DND-41 (cell line): Measurements from ENCODE around the gene HSPA8.
A peak's percentile ranks its signal among the peaks of the same experiment; 100 is the strongest.

Experiments used
- ATAC-seq: fragments of 200-7000 bp; cut with Tn5 transposase; 3 replicates; pipeline ENCODE4 v1.9.1; 2021; ENCODE audit warnings: low read depth; ENCODE audit not compliant: insufficient read depth
- DNase-seq: peaks from one replicate; pipeline ENCODE4 v3.0.0-alpha.2; 2020
- H2AFZ ChIP-seq: 2 replicates; pipeline ENCODE4 v1.6.0; 2012; ENCODE audit warnings: low read depth, low read length
- H3K27ac ChIP-seq: 2 replicates; pipeline ENCODE4 v1.5.1; 2012; ENCODE audit warnings: low read length, inconsistent platforms
- H3K27me3 ChIP-seq: fragments of 200-600 bp; sonication (generic); 2 replicates; pipeline ENCODE4 v1.6.0; 2012; ENCODE audit warnings: low read length, mild to moderate bottlenecking, inconsistent platforms; ENCODE audit not compliant: insufficient read depth, poor library complexity
- H3K36me3 ChIP-seq: 2 replicates; pipeline ENCODE4 v1.5.1; 2012; ENCODE audit warnings: low read length, inconsistent platforms; ENCODE audit not compliant: insufficient read depth
- H3K4me1 ChIP-seq: 2 replicates; pipeline ENCODE4 v1.5.1; 2012; ENCODE audit warnings: mild to moderate bottlenecking, low read length; ENCODE audit not compliant: insufficient read depth
- H3K4me2 ChIP-seq: 2 replicates; pipeline ENCODE4 v1.6.0; 2012; ENCODE audit warnings: mild to moderate bottlenecking, moderate library complexity, low read length, inconsistent platforms; ENCODE audit not compliant: insufficient read depth
- H3K4me3 ChIP-seq, 2 experiments: fragments of 200-600 bp in 1 of 2; shearing (Covaris generic) in 1 of 2; 2 replicates each; pipeline ENCODE4 v1.5.1; 2012 to 2016; ENCODE audit warnings: inconsistent platforms in 2 of 2, low read length in 2 of 2, mild to moderate bottlenecking in 2 of 2, low read depth in 1 of 2, moderate library complexity in 1 of 2
- H3K79me2 ChIP-seq: 2 replicates; pipeline ENCODE4 v1.6.0; 2012; ENCODE audit warnings: low read length, inconsistent platforms; ENCODE audit not compliant: insufficient read depth
- H3K9ac ChIP-seq: 2 replicates; pipeline ENCODE4 v1.6.0; 2012; ENCODE audit warnings: low read depth, mild to moderate bottlenecking, inconsistent platforms, low read length, moderate library complexity
- H3K9me3 ChIP-seq: 2 replicates; pipeline ENCODE4 v1.5.1; 2012; ENCODE audit warnings: low read length, moderate library complexity, mild to moderate bottlenecking, inconsistent platforms; ENCODE audit not compliant: insufficient read depth, severe bottlenecking
- H4K20me1 ChIP-seq: 2 replicates; pipeline ENCODE4 v1.6.0; 2012; ENCODE audit warnings: low read length; ENCODE audit not compliant: insufficient read depth
- CTCF ChIP-seq: IDR thresholded peaks from 2 replicates; pipeline ENCODE4 v1.5.1; 2012; ENCODE audit warnings: borderline replicate concordance, low read length, moderate library complexity, mild to moderate bottlenecking; ENCODE audit not compliant: poor library complexity, severe bottlenecking; ENCODE audit errors: extremely low read depth
- EZH2 ChIP-seq: IDR thresholded peaks from 3 replicates; pipeline ENCODE4 v1.6.1; 2012; ENCODE audit warnings: borderline replicate concordance, low read depth, mild to moderate bottlenecking, moderate library complexity, low read length, inconsistent platforms; ENCODE audit not compliant: severe bottlenecking

HSPA8 gene

DNA sequence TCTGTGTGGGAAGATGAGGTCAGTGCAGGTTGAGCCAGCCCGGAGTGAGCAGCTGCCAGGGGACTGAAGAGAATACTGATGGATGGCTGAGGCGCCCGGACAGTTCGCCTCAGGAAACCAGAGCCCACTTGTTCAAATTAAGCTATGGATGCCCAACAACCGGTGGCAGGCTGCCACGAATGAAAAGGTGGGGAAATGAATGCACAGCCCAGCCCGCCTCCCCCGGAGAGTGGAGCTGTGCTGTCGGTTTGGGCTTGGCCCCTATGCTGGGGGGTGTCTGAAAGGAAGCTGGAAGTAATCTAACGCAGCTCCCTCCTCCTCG, 21.9 kb downstream of the HSPA8 start:
- no peaks in the 10 kb centered on the region for H3K4me1 ChIP-seq
- H4K20me1 ChIP-seq, result no peaks in the 10 kb centered on the region
- no peak overlapping the region for H2AFZ ChIP-seq
- no peaks in the 10 kb centered on the region for H3K9me3 ChIP-seq
- H3K27me3 ChIP-seq, result no peaks in the 10 kb centered on the region
- H3K27ac ChIP-seq, result no peak overlapping the region
- ATAC-seq, result no peak
- no peak overlapping the region for H3K9ac ChIP-seq
- no peak for TF ChIP-seq EZH2
- no peak for TF ChIP-seq CTCF
- no peak overlapping the region for H3K4me2 ChIP-seq
- no peaks in the 10 kb centered on the region for H3K79me2 ChIP-seq
- H3K4me3 ChIP-seq, result no peak overlapping the region
- no peak for DNase-seq
- no peaks in the 10 kb centered on the region for H3K36me3 ChIP-seq

- Histone ChIP-seq H3K36me3 (no peaks in the 10 kb centered on the region), H2AFZ (no peak overlapping the region), H3K79me2 (no peaks in the 10 kb centered on the region), H3K4me1 (no peaks in the 10 kb centered on the region), H4K20me1 (no peaks in the 10 kb centered on the region), H3K9me3 (no peaks in the 10 kb centered on the region), H3K4me2 (no peak overlapping the region), H3K27ac (no peak overlapping the region), H3K4me3 (no peak overlapping the region), H3K9ac (no peak overlapping the region), H3K27me3 (no peaks in the 10 kb centered on the region)
- TF ChIP-seq EZH2 (no peak), CTCF (no peak)
- ATAC-seq (no peak), DNase-seq (no peak)
Measured at GRCh38 chr11:123035831-123036230, 26.1 kb downstream of the HSPA8 start.

DNA sequence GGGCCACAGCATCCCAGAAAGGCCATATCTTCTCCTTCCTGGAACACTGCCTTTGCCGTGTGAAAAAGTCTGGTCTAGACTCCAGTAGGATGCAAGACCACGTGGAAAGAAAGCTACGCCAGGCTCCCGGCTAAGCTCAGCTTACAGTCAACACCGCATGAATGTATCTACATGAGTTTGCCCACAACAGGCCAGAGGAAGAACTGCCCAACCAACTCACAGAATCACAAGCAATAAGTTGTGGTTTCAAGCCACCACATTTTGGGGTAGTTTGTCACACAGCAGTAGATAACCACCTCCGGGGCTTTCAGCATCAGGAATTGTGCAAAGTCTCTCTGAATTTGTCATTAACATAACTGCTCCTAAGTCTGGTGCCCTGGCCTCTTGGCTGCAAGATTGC, 27.3 kb downstream of the HSPA8 start:
- no peak for TF ChIP-seq EZH2
- no peak for TF ChIP-seq CTCF
- Histone ChIP-seq H3K79me2 (no peaks in the 10 kb centered on the region), H3K27me3 (no peaks in the 10 kb centered on the region), H4K20me1 (no peaks in the 10 kb centered on the region), H2AFZ (no peak overlapping the region), H3K9me3 (no peaks in the 10 kb centered on the region), H3K9ac (no peak overlapping the region), H3K27ac (no peak overlapping the region), H3K4me3 (no peak overlapping the region), H3K4me2 (no peak overlapping the region), H3K36me3 (no peaks in the 10 kb centered on the region), H3K4me1 (no peaks in the 10 kb centered on the region)
- DNase-seq (no peak), ATAC-seq (no peak)

GRCh38 chr11:123033895-123034294, 28.0 kb downstream of the HSPA8 start:
- no peak overlapping the region for H3K9ac ChIP-seq
- ATAC-seq (peak; percentile 55; the same call in 2 of the 3 replicates), DNase-seq (no peak)
- H3K4me1 ChIP-seq, result no peaks in the 10 kb centered on the region
- peak; percentile 37 for TF ChIP-seq CTCF
- no peak for TF ChIP-seq EZH2
- no peak overlapping the region for H3K27ac ChIP-seq
- H3K4me3 ChIP-seq, result no peak overlapping the region
- H3K27me3 ChIP-seq, result no peaks in the 10 kb centered on the region
- no peaks in the 10 kb centered on the region for H3K79me2 ChIP-seq
- H3K9me3 ChIP-seq, result no peaks in the 10 kb centered on the region
- H3K4me2 ChIP-seq, result no peak overlapping the region
- H2AFZ ChIP-seq, result no peak overlapping the region
- no peaks in the 10 kb centered on the region for H3K36me3 ChIP-seq
- H4K20me1 ChIP-seq, result no peaks in the 10 kb centered on the region
